OCI-LY1 (cell line): Measurements from ENCODE around the gene ADIG.

Source experiments
- CTCF ChIP-seq: fragments of 200-600 bp; sonication (generic), shearing (Covaris generic); IDR thresholded peaks from 2 replicates; pipeline ENCODE4 v1.5.1; 2017; ENCODE audit warnings: mild to moderate bottlenecking, antibody characterized with exemption, low read length, moderate library complexity, mixed read lengths
- EZH2 ChIP-seq: fragments of 200-600 bp; sonication (generic), shearing (Covaris generic); IDR thresholded peaks from 2 replicates; pipeline ENCODE4 v1.8.0; 2017; ENCODE audit warnings: borderline replicate concordance, mixed run types, mild to moderate bottlenecking, antibody characterized with exemption, low read length, moderate library complexity, mixed read lengths

GRCh38 chr20:38599410-38599882, 18.4 kb downstream of the ADIG start:
- no peak for TF ChIP-seq CTCF
- TF ChIP-seq EZH2: no peak
